OCI-LY7 (cell line): ENCODE results near the gene CPA1.

Experiments used
- CTCF ChIP-seq: fragments of 200-600 bp; sonication (generic); conservative IDR thresholded peaks from 2 replicates; pipeline ENCODE4 v1.5.1; 2014; ENCODE audit warnings: mild to moderate bottlenecking, antibody characterized with exemption, low read length, moderate library complexity, mixed read lengths
- EZH2phosphoT487 ChIP-seq: fragments of 200-600 bp; sonication (generic); IDR thresholded peaks from 2 replicates; pipeline ENCODE4 v1.6.1; 2018; ENCODE audit warnings: low read depth, borderline replicate concordance, mild to moderate bottlenecking, mixed run types, antibody characterized with exemption, low read length, moderate library complexity, mixed read lengths

- TF ChIP-seq CTCF (no peak), EZH2phosphoT487 (no peak)
These were observed 39.4 kb downstream of the CPA1 start for GRCh38 chr7:130419658-130420057.
